GM20431 (cell line): Measurements from ENCODE around the gene UTP15.

Experiments
- in situ Hi-C: fragments of 300-500 bp; cut with MseI, MboI; formaldehyde crosslinking; loops from one replicate; pipeline ENCODE4 v1.15.0; 2020; ENCODE audit warnings: low sequenced_read_pairs; ENCODE audit not compliant: unreplicated experiment

The UTP15 gene, protein sequence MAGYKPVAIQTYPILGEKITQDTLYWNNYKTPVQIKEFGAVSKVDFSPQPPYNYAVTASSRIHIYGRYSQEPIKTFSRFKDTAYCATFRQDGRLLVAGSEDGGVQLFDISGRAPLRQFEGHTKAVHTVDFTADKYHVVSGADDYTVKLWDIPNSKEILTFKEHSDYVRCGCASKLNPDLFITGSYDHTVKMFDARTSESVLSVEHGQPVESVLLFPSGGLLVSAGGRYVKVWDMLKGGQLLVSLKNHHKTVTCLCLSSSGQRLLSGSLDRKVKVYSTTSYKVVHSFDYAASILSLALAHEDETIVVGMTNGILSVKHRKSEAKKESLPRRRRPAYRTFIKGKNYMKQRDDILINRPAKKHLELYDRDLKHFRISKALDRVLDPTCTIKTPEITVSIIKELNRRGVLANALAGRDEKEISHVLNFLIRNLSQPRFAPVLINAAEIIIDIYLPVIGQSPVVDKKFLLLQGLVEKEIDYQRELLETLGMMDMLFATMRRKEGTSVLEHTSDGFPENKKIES

DNA sequence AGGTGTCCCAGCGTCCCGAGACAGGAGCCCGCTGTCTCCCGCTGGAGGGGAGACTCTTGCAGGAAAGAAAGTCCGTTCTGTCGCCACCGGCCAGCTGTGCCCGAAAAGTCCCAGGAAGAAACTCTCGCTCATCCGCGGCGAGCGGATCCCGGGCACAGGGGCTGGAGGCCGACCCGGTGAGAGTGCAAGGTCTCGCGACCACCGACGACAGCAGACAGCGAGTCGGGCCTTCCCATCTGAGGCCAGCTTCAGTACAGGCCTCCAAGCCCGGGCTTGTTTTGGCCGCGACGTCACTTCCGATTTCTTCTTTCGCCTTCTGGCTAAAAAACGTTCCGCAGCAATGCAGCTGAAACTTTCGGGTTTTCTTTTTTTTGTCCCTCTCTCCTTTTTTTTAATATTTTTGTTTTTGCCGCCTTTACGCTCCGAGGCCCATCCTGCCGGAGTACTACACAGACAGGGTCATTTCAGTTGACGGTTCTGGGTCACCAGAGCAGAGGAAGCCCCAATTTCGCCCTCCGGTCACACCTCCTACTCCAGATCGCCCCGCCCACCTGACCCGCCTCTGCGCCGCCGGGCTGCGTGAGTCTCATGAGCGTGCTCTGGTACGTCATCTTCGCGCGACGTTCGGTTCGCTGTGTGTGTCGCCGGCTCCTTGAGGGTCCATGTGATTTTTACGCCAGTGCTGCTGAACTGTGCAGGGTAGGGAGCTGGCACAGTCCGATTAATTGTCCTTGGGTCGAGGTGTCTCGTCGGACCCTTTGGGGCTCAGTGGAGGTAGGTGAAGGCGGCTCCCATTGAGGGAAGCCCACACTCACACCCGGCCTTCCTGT, at the start of gene UTP15, which contains the start of gene ANKRA2:
Gene UTP15 (plus strand): TSS at position 605 of the 830 bp plus-strand sequence. CDS start 1,602 bp downstream, outside the sequence.
Gene ANKRA2 (minus strand): TSS at position 501 of the 830 bp plus-strand sequence. CDS start 2,758 bp downstream, outside the sequence.
- in situ Hi-C loops = no loop called here

DNA sequence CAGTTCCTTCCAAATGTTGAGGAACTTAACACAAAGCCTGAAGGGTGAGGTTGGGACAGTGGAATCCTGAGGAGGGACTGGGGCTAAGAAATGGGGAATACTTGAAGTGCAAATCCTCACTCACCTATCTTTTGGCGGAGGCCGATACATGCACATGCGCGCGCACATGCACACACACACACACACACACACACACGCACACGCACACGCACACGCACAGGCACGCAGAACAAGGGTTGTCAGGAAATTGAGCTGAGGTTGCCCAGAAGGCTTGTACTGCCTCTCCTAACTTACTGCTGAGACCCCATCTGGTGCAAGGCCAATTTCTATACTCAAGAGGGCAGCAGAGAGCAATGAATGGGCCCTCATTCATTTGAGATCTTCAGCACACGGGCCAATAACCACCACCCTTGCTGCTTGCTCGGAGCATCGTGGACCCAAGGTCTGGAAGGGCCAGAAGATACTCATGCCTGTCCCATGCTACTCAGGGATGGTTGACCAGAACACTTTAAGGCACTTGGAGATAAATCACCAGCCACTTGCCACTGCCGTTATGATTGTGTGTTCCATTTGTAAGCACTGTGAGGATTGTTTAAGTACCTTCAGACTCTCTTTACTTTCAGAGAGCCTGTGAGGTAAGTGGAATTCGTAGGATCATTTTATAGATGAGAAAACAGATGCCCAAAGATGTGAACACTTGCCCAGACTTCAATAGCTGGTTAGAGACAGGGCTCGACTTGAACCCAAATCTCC, 45.8 kb upstream of the UTP15 start:
- in situ Hi-C loops = no loop called here

DNA sequence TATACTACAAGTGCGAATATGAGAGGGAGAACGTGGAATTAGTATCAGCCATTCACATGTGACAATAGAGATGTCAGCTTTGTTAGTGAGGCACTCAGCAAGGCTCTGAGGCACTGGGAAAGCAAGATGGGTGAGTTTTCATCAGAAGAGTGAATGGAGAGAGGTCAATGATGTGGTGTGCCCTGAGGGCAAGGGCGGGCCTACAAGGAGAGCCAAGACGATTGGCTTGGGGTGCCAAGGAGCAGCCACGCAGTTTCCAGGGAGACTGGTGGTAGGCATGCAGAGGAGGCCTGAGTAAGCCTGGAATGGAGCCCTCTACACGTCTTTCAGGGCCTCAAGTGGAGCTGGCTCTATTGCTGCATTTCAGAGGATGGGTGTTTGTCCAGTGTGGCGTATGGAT, 42.6 kb upstream of the UTP15 start:
- in situ Hi-C loops = no loop called here

DNA sequence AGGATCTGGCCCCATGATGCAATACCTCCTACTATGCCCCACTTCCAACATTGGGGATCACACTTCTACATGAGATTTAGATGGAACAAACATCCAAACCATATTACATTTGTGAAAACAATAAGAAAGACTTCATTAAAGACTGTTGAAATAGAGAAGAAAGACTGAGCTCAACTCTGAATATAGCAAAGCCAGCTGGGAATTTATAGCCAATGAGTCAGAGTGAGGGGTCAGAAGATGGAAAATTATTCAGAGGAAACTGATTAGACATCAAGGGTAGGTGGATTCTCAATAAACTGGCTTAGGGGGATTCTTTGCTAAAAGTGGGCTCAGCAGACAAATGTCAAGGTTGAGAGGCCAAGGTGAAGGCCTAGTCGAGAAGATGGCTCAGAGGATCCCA, 41.7 kb upstream of the UTP15 start:
- in situ Hi-C loops = no loop called here

DNA sequence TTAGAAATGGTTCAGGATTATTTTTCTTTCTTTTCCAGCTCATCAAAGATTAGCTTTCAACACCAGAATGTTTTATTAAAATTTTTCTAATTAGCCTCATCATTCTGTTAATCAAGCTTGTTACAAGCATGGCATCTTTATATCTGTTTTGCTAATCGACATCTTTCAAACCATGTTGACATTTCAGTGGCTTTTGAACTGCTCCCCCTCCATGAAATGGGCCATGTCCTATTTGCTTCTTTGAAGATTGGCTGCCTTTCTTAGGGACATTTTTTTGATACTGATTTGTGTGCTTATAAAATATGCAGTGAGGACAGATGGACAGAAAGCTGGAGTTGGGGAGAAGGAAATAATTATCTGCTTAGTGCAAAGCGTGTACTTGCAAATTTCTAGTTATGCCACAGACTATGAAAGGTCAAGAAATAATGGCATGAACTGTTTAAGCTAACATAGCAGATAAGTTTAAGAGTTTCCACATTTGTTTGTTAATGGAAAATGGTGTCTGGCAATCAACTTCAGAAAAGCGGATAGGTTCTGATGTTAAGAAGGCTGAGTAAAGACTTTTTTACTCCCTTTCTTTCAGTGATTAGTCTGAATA, 39.8 kb upstream of the UTP15 start:
- in situ Hi-C loops = no loop called here

DNA sequence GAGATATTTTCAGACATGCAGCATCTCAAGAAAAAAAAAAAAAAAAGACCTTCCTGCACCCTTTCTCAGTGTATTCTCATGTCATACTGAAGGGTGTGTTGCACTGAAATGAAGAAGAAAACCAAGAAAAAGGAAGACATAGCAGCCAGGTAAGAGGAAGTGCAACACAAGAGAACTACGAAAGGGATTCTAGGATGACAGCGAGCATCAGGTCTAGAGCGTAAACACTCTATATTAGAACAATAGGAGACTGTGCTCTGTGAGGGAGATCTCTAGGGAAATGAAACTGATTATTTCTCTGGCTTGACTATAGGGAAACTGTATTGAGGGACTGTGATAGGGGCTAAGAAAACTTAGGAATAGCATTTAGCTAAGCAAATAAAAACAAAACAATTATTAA, 37.3 kb upstream of the UTP15 start:
- in situ Hi-C loops = no loop called here

DNA sequence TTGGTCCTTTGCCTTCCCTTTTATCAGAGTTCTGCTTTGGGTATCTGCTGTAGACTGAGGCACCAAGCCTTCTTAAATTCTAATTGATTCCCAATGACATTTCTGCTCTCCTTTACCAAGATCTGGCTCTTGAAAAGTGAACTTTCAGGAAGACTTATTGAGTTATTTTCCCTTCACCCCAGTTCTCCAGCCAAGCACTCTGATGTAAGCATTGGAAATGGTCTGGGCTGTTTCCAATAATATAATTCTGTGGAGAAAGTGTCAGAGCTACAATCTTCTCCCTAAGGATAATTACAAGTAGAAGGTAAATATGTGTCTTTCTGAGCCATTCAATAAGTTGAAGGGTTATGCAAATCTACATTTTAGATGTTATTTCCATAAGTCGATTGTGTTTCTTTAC, 36.5 kb upstream of the UTP15 start:
- in situ Hi-C loops = no loop called here

DNA sequence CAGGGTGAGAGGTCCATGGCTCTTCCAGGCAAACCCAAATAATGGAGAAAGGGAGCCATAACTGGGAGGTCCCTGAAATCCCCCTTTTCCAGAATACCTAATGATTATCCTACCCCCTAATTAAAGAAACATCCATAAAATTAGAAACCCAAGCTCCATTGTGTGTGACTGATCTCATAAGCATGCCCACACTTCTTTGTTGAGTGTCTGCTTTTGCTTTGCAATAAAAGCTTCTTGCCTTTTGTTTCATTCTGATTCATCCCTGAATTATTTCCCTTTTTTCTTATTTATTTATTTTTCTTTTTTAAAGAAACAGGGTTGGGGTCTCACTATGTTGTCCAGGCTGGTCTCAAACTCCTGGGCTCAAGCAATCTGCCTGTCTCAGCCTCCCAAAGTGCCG, 34.2 kb upstream of the UTP15 start:
- in situ Hi-C loops = no loop called here

DNA sequence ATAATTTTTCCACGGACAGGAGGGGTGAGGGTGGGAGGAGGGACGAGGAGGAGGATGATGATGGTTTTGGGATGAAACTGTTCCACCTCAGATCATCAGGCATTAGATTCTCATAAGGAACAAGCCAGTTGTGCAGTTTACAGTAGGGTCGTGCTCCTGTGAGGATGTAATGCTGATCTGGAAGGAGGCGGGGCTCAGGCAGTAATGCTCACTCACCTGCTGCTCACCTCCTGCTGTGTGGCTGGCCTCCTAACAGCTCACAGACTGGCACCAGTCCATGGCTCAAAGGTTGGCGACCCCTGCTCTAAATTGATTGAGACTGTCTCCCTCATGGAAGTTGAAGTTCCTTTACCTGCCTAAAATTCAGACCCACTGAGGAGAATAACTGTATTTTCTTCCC, 33.3 kb upstream of the UTP15 start:
- in situ Hi-C loops = no loop called here

DNA sequence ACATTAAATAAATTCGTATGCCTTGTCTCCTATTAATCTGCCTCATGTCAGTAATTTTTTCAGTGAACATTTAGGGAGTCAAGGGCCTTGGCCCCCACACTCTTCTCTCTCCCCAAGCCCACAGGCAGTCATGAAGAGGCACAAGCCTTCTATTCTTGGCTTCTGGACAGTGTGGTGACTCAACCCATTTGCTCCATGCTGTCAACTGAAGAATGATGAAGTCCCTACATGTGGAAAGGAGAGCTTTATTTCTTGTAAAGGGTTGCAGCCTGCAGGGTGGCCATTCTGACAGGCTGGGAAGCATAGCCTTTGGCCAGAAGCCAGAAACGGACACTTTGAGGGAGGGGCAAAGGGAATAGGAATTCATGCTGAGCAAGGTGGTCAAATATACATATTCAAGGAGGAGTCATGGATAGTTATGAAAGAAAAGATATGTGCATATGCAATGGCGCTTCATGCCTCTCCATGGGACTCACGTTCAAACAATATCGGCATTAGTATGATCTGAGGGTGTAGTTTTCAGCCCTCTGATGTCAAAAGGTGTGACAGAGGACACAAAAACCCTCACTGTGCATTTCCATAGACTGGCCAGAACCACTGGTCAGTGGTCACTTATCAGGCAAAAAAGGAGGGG, 31.4 kb upstream of the UTP15 start:
- in situ Hi-C loops = no loop called here

DNA sequence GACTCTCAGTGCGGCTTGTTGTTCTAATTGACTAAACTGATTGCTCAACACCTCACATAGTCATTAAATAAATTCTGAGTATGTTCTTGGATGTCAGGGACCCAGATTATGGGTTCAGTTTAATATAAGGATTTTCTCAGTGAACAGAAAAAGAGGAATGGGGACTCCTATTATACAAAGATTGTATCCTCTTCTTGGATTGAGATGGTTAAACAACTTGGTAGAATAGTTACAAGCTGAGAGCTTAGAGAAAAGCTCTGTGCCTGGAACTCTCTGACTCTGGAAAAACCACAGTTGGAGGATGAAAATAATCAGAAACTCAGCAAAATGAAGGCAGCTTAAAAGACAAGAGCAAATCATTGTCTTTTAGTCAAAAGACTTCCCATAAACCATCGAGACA, 30.6 kb upstream of the UTP15 start:
- in situ Hi-C loops = no loop called here

DNA sequence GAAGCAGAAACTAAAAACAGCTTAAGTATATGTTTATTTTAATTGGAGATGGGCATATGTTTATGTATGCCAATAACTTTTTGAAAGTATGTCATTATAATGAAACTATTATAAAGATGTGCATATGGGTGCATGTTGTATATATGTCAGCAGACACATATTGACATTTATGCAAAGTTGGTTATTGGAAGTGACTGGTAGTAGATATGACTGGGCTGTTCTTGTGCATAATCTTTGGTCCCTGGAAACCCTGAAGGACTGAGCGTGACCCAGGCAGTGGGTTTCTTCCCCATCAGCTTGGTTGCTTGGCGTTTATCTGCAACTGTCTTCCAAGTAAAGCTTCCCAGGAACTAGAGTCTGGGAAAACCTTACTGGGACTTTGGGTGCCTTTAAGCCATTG, 25.8 kb upstream of the UTP15 start:
- in situ Hi-C loops = no loop called here

DNA sequence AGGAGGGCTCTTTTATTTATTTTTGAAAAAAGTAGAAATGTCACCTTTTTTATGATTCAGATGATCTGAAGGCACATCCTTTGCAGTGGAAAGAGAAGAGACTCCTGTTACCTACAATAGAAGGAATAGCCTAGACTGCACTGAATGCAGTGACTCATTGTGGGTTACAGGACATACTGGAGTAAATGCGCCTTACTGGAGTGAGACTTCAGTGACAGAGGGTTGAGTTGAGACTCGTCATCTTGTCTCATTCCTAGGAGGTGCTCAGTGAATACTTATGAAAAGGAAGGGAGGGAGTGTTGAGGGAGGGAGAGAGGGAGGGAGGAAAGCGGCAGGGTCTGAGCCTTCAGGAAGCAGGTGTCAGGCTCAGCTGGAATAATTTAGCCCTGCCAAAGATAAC, 25.4 kb upstream of the UTP15 start:
- in situ Hi-C loops = no loop called here

DNA sequence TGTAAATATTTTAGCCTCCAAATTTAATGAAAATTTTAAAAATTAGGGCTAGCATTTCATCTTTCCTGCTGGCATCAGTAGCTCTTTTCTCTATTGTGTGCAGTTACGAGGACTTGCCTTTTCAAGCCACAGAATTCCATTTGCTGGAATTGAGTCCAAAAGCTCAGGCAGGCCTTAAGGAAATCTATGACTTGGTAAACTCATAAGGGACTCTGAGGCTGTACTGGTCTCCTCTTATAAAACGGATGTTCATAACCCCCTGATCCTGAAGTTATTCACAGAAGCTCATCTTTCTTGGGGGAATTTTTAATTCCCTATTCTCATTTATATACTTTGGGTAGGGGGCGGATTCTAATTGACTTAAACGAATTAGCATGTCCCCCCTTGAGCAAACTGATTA, 23.5 kb upstream of the UTP15 start:
- in situ Hi-C loops = no loop called here

DNA sequence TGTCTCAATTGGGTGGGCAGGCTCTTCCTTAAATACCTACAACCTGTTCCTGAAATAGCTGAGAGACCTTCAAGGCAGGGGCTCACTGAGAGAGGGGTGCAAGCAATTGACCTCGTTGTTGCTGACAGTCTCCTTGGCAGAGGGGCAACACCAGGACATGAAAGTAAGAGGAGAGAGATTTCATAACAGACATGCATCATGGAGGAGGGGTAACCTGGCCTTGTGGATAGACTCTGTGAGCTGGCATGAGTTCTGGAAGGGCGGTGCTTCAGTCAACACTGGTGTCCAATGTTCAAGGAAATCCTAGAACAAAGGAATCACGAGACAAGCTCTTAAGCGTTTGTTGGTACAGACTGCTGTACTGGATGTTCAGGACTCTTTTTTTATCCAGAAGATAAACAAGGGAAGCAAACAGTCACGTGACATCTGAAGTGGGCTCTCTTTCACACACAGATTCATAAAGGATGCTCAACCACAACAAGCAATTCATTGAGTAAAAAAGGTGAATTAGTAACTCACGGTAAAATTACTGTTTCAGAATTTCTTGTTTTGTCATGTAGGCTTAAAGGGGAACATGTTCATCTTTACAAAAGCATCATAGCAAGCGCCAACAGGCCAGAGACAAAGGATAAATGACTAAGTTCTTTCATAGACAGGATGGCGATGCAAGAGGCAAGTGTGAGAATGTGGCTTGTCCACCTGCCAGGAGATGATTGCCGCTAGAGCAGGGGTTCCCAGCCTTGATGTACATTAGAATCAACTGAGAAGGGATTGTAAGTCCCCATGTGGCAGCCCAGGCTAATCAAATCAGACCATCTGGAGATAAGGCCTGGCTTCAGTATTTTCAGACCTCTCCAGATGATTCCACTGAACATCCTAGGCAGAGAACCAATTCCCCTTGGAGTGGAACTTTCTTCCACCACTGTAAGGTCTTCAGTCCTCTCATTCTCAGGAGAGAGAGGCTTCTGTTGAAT, 20.8 kb upstream of the UTP15 start:
- in situ Hi-C loops = no loop called here

DNA sequence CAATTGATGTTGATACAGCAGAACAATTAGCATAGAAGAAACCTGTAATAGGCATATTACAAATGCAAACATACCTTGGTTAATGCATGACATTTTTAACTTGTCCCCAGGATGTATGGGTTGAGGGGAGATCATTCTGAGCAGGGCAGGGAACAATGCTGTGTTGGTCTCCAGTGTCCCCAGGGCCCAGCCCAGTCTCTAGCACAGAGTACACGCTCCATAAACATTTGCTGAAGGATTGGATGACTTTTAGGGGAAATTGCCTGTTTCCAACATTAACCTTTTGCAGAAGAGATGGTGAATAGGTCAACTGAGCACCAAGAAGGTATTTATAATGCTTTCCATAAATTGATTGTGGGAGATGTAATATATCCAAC, 20.2 kb upstream of the UTP15 start:
- in situ Hi-C loops = no loop called here

DNA sequence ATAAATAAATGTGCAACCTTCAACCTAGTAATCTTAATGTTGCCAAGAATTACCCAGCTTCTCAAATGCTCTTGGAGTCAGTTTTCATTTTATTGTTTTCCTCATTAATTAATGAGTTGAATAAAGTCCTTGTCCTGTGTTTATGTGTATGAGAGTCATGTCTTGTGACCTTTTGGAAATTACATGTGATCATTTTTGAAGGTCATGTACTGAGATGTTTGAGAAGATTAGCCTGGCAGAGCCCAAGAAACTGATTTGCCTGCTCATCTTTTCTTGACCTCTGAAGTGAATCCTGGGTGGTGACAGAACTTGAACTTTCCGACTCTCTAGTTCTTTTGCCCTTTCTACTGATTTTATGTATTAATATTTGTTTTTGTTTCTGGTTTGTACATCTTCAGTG, 15.5 kb upstream of the UTP15 start:
- in situ Hi-C loops = no loop called here

DNA sequence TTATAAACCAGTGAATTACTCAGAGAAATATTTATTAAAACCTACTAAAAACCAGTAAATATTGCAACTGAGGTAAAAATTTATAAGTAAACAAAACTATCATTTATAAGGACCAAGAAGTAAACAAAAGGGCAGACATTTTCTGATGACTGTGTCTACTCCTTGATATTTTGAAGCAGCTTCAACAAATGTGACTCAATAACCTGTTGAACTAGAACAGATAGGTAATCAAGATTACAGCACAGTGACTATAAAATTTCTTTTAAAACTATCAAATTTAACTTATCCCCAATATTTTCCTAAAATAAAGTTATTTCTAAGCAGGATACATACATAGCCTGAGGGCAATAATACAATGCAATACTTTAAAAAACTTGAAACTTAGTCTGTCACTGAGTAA, 12.9 kb upstream of the UTP15 start:
- in situ Hi-C loops = no loop called here
